Transverse colon (tissue), 4 donors: Measurements from ENCODE around the gene RPGRIP1L. TPM values are rescaled to one million over a fixed set of nuclear protein-coding genes. Genes with fewer than 3 reads are reported as not detected.

Experiments
- DNase-seq: peaks from one replicate; pipeline ENCODE4 v3.0.0-alpha.2; 2019
- H3K27ac ChIP-seq, 4 donors: fragments of 200-600 bp; sonication (generic); 2 replicates each; pipeline ENCODE4 v1.5.1; 2016 to 2018; ENCODE audit warnings: inconsistent platforms in 4 of 4
- H3K27me3 ChIP-seq: fragments of 200-600 bp; sonication (generic); 2 replicates; pipeline ENCODE4 v1.5.1; 2017; ENCODE audit warnings: inconsistent platforms
- H3K36me3 ChIP-seq, 4 donors: fragments of 200-600 bp; sonication (generic); 2 replicates each; pipeline ENCODE4 v1.5.1; 2017 to 2019; ENCODE audit warnings: inconsistent platforms in 4 of 4
- H3K4me1 ChIP-seq, 4 donors: fragments of 200-600 bp; sonication (generic); 2 replicates each; pipeline ENCODE4 v1.5.1; 2017 to 2020; ENCODE audit warnings: inconsistent platforms in 4 of 4
- H3K4me3 ChIP-seq, 4 donors: fragments of 200-600 bp; sonication (generic); 1 replicate in 1 of 4; 2 replicates in 3 of 4; pipeline versions ENCODE4 v1.5.1 to v1.6.1; 2017 to 2019; ENCODE audit warnings: inconsistent platforms in 4 of 4
- H3K9me3 ChIP-seq, 2 donors: fragments of 200-600 bp; sonication (generic); 2 replicates each; pipeline ENCODE4 v1.5.1; 2017 to 2019; ENCODE audit warnings: inconsistent platforms in 2 of 2
- CTCF ChIP-seq, 5 experiments: fragments of 200-600 bp in 3 of 5; fragments of 450-650 bp in 2 of 5; sonication (generic) in 3 of 5; IDR thresholded peaks; 1 replicate in 2 of 5; 2 replicates in 3 of 5; pipeline ENCODE4 v1.5.1; 2016 to 2017; ENCODE audit warnings: antibody characterized with exemption in 5 of 5, inconsistent platforms in 3 of 5, mild to moderate bottlenecking in 2 of 5, moderate library complexity in 1 of 5
- EP300 ChIP-seq: sonication (generic); formaldehyde crosslinking; IDR thresholded peaks from one replicate; pipeline ENCODE4 v1.6.1; 2017; ENCODE audit warnings: antibody characterized with exemption, low read depth
- POLR2A ChIP-seq: fragments of 450-650 bp; IDR thresholded peaks from one replicate; pipeline ENCODE4 v1.6.1; 2016; ENCODE audit warnings: antibody characterized with exemption, mild to moderate bottlenecking, moderate library complexity
- POLR2AphosphoS5 ChIP-seq, 3 donors: sonication (generic); formaldehyde crosslinking; IDR thresholded peaks; one replicate each; pipeline ENCODE4 v1.6.1; 2016; ENCODE audit warnings: antibody characterized with exemption in 3 of 3
- WGBS, 2 donors: methylation state at CpG; one replicate each; pipeline ENCODE4 v1.1.5; 2018; ENCODE audit warnings: low coverage in 1 of 2; 5-methylcytosine and 5-hydroxymethylcytosine counted together
- in situ Hi-C, 4 donors: fragments of 200-750 bp; cut with MboI; loops; one replicate each; pipeline versions ENCODE4 v1.15.0 to v1.15.1; 2017; ENCODE audit warnings: low sequenced_read_pairs in 3 of 4, low pct_ligation_motif_present in 1 of 4, low pct_unique_long_range_greater_than_20kb in 1 of 4
- intact Hi-C: fragments of 100-400 bp; cut with DNase I; formaldehyde crosslinking; loops from one replicate; pipeline ENCODE4 v1.15.1; 2023; ENCODE audit warnings: low total_unique reads
- total RNA-seq, 4 donors: library from RNA; depleted of rRNA; stranded (reverse); fragments of >200 nt; gene quantifications; one replicate each; pipeline ENCODE4 v1.1.0, GENCODE V29; 2016

Gene RPGRIP1L
- total RNA-seq, 4 donors from 2014 or later, result 1.6 to 5.6 (median 2.1) TPM

- in situ Hi-C loops, result no loop called here
- Histone ChIP-seq H3K4me3 (no peak overlapping the region), H3K27ac (no peak overlapping the region), H3K9me3 (no peaks in the 10 kb centered on the region), H3K4me1 (no peaks in the 10 kb centered on the region), H3K36me3 (no peaks in the 10 kb centered on the region), H3K27me3 (no peaks in the 10 kb centered on the region)
- TF ChIP-seq POLR2AphosphoS5 (IDR thresholded peaks at IDR 0.05) (no peak), POLR2A (no peak), EP300 (no peak), CTCF (IDR thresholded peaks at IDR 0.05) (no peak)
- 91 to 93% methylated on average over 2 of the region's 2 CpGs for WGBS, 2 donors
- DNase-seq, result no peak
- intact Hi-C loops, result no loop called here
Measured at GRCh38 chr16:53668869-53669268, 34.8 kb downstream of the RPGRIP1L start.

GRCh38 chr16:53666786-53667415, 36.8 kb downstream of the RPGRIP1L start:
- Histone ChIP-seq H3K4me1 (no peaks in the 10 kb centered on the region), H3K27ac (no peak overlapping the region), H3K27me3 (no peaks in the 10 kb centered on the region), H3K4me3 (no peak overlapping the region), H3K36me3 (no peaks in the 10 kb centered on the region), H3K9me3 (no peaks in the 10 kb centered on the region)
- intact Hi-C loops, result no loop called here
- 94 to 96% methylated on average over 2 to 3 of the region's 3 CpGs for WGBS, 2 donors
- in situ Hi-C loops, result no loop called here
- DNase-seq, result no peak
- TF ChIP-seq POLR2AphosphoS5 (IDR thresholded peaks at IDR 0.05), result no peak
- TF ChIP-seq EP300, result no peak
- no peak for TF ChIP-seq CTCF (IDR thresholded peaks at IDR 0.05)
- TF ChIP-seq POLR2A, result no peak

- Histone ChIP-seq H3K27me3 (no peaks in the 10 kb centered on the region), H3K27ac (no peak overlapping the region), H3K4me1 (no peaks in the 10 kb centered on the region), H3K4me3 (no peak overlapping the region), H3K36me3 (no peaks in the 10 kb centered on the region), H3K9me3 (no peaks in the 10 kb centered on the region)
- 57 to 59% methylated on average over 7 of the region's 7 CpGs for WGBS, 2 donors
- TF ChIP-seq CTCF (IDR thresholded peaks at IDR 0.05) (no peak), POLR2AphosphoS5 (IDR thresholded peaks at IDR 0.05) (no peak), EP300 (no peak), POLR2A (no peak)
- in situ Hi-C loops, result no loop called here
- intact Hi-C loops, result no loop called here
- DNase-seq, result no peak
Measured at GRCh38 chr16:53664724-53665345, 38.8 kb downstream of the RPGRIP1L start.

GRCh38 chr16:53662072-53662471, 41.6 kb downstream of the RPGRIP1L start:
- Histone ChIP-seq H3K4me1 (no peaks in the 10 kb centered on the region), H3K9me3 (no peaks in the 10 kb centered on the region), H3K36me3 (no peaks in the 10 kb centered on the region), H3K4me3 (no peak overlapping the region), H3K27ac (no peak overlapping the region), H3K27me3 (no peaks in the 10 kb centered on the region)
- intact Hi-C loops, result no loop called here
- no peak for DNase-seq
- TF ChIP-seq CTCF (IDR thresholded peaks at IDR 0.05) (no peak), POLR2A (no peak), POLR2AphosphoS5 (IDR thresholded peaks at IDR 0.05) (no peak), EP300 (no peak)
- in situ Hi-C loops, result no loop called here
- WGBS, 2 donors, result 85 to 100% methylated on average over 1 of the region's 1 CpG
